GM12878 (cell line): ENCODE measurements around the gene ITSN1. TPM values are rescaled to one million over a fixed set of nuclear protein-coding genes. Genes with fewer than 3 reads are reported as not detected.

ENCODE experiments used
- ATAC-seq: fragments of 200-7000 bp; cut with Tn5 transposase; 3 replicates; pipeline ENCODE4 v1.9.1; 2020; ENCODE audit warnings: mild to moderate bottlenecking, moderate library complexity
- BruUV-seq: library from RNA; stranded (reverse); fragments of 400-500 nt; replicated peaks from 2 replicates; lab custom pipeline; 2021; lab: Mats Ljungman, UMichigan
- CTCF ChIA-PET: fragments of 300-600 bp; sonication (Branson Sonifier 250); formaldehyde crosslinking; extraction: SDS; loops from one replicate; lab custom pipeline; 2021; ENCODE audit warnings: inconsistent platforms; lab: Yijun Ruan, JAX
- POLR2A ChIA-PET: fragments of 350-600 bp; formaldehyde crosslinking; extraction: SDS; loops from one replicate; lab custom pipeline; 2021; ENCODE audit warnings: inconsistent platforms; lab: Charles Lee
- RAD21 ChIA-PET: fragments of 300-600 bp; sonication (Branson Sonifier 250); formaldehyde crosslinking; loops from one replicate; lab custom pipeline; 2023; ENCODE audit warnings: antibody characterized with exemption; ENCODE audit not compliant: unreplicated experiment; lab: Charles Lee
- SMC1A ChIA-PET: fragments of 300-600 bp; sonication (Branson Sonifier 250); formaldehyde crosslinking; loops from one replicate; lab custom pipeline; 2023; ENCODE audit not compliant: unreplicated experiment, uncharacterized antibody; lab: Charles Lee
- DNase-seq: peaks from one replicate; pipeline ENCODE4 v3.0.0-alpha.2; 2011; ENCODE audit warnings: low read depth, low spot score
- FAIRE-seq: peaks from 3 replicates; lab custom pipeline; 2011; peaks lifted over from hg19 to GRCh38; lab: Jason Lieb, UNC
- H2AFZ ChIP-seq: 2 replicates; pipeline ENCODE4 v1.6.0; 2011; ENCODE audit warnings: low read depth, low read length, control low read depth; ENCODE audit not compliant: control insufficient read depth
- H3K27ac ChIP-seq: 2 replicates; pipeline ENCODE4 v1.5.1; 2011; ENCODE audit warnings: control low read depth; ENCODE audit not compliant: control insufficient read depth, insufficient read depth
- H3K27me3 ChIP-seq, 2 experiments: replicated peaks in 1 of 2; 2 replicates each; pipeline versions ENCODE4 v1.6.0 to v1.6.1; 2011; ENCODE audit warnings: low read length in 1 of 2; ENCODE audit not compliant: control insufficient read depth in 2 of 2, insufficient read depth in 2 of 2
- H3K36me3 ChIP-seq, 2 experiments: 2 replicates each; pipeline ENCODE4 v1.5.1; 2011; ENCODE audit warnings: low read length in 1 of 2; ENCODE audit not compliant: control insufficient read depth in 2 of 2, insufficient read depth in 2 of 2
- H3K4me1 ChIP-seq: 2 replicates; pipeline ENCODE4 v1.6.1; 2011; ENCODE audit warnings: mild to moderate bottlenecking, low read length, moderate library complexity, mixed read lengths; ENCODE audit not compliant: control insufficient read depth, insufficient read depth
- H3K4me2 ChIP-seq: 2 replicates; pipeline ENCODE4 v1.6.0; 2011; ENCODE audit warnings: control low read depth; ENCODE audit not compliant: control insufficient read depth, insufficient read depth
- H3K4me3 ChIP-seq: fragments of 200-600 bp; sonication (generic); 2 replicates; pipeline ENCODE4 v1.5.1; 2016
- H3K79me2 ChIP-seq: 2 replicates; pipeline ENCODE4 v1.6.0; 2011; ENCODE audit warnings: low read length; ENCODE audit not compliant: control insufficient read depth, insufficient read depth
- H3K9ac ChIP-seq: 2 replicates; pipeline ENCODE4 v1.8.0; 2011; ENCODE audit warnings: low read length, control low read depth, mixed read lengths; ENCODE audit not compliant: control insufficient read depth, insufficient read depth
- H3K9me3 ChIP-seq: replicated peaks from 3 replicates; pipeline ENCODE4 v1.5.1; 2011; ENCODE audit warnings: mild to moderate bottlenecking, low read length; ENCODE audit not compliant: control insufficient read depth, insufficient read depth
- H4K20me1 ChIP-seq: 2 replicates; pipeline ENCODE4 v1.6.0; 2011; ENCODE audit not compliant: control insufficient read depth, insufficient read depth
- BCL3 ChIP-seq: IDR thresholded peaks from 2 replicates; pipeline ENCODE4 v1.6.1; 2011; ENCODE audit warnings: borderline replicate concordance, low read depth, mild to moderate bottlenecking, moderate library complexity, low read length; ENCODE audit not compliant: insufficient read depth, poor library complexity, severe bottlenecking
- STAT3 ChIP-seq: IDR thresholded peaks from 2 replicates; pipeline ENCODE4 v1.6.1; 2011; ENCODE audit warnings: low read depth, low read length, improper control_type of control experiment
- WRNIP1 ChIP-seq: IDR thresholded peaks from 2 replicates; pipeline ENCODE4 v1.6.1; 2011; ENCODE audit warnings: low read depth, low read length, improper control_type of control experiment, borderline replicate concordance
- ZBTB4 ChIP-seq: fragments of 450-650 bp; formaldehyde crosslinking; IDR thresholded peaks from 2 replicates; pipeline ENCODE4 v1.4.0; 2022; ENCODE audit warnings: mild to moderate bottlenecking, moderate library complexity
- WGBS: methylation state at CpG from one replicate; pipeline ENCODE4 v1.1.6; 2016; ENCODE audit warnings: low lambda C conversion rate; ENCODE audit not compliant: insufficient replicate concordance, insufficient coverage; ENCODE audit errors: missing lambda C conversion rate; 5-methylcytosine and 5-hydroxymethylcytosine counted together
- in situ Hi-C: fragments of 300-500 bp; cut with MboI; formaldehyde crosslinking; loops from 9 replicates; pipeline ENCODE4 v1.14.3; 2018; ENCODE audit warnings: mixed read lengths
- intact Hi-C: fragments of 100-400 bp; cut with micrococcal nuclease; formaldehyde crosslinking; loops from one replicate; pipeline ENCODE4 v1.14.2; 2022; ENCODE audit not compliant: unreplicated experiment
- polyA plus RNA-seq, 11 experiments: library from polyadenylated mRNA; depleted of rRNA in 4 of 11; unstranded in 6 of 11; stranded (reverse) in 5 of 11; fragments of >200 nt; fragmentation: Nextera tagmentation in 4 of 11; fragmentation: Illumina TruSeq in 1 of 11; extraction: Ambion mirVana in 4 of 11; extraction: Trizol in 1 of 11; gene quantifications; 1 replicate in 1 of 11; 2 replicates in 10 of 11; pipeline versions ENCODE4 v1.2.1 to v1.2.3, GENCODE V29; 2011 to 2016; ENCODE audit warnings: inconsistent platforms in 2 of 11, missing spikeins in 2 of 11, low read depth in 1 of 11
- total RNA-seq, 4 experiments: library from RNA; depleted of rRNA in 3 of 4; stranded (reverse); fragments of >200 nt in 3 of 4; fragmentation: Illumina TruSeq in 1 of 4; extraction: Trizol in 1 of 4; gene quantifications; 2 replicates each; pipeline versions ENCODE4 v1.2.1 to v1.2.3, GENCODE V29; 2013 to 2021
- TF ChIP-seq, protein P1 (sequence below): IDR thresholded peaks from 2 replicates; pipeline ENCODE4 v1.6.1; 2011; ENCODE audit warnings: low read depth, mild to moderate bottlenecking, low read length, moderate library complexity, borderline replicate concordance; ENCODE audit errors: extremely low read depth

The ITSN1 gene
- total and polyA plus RNA-seq, 10 of the 15 experiments (the other 5 are each of a cell fraction or from before 2014, with no cell fraction given) = 0.89 to 10.6 (median 4.8) TPM

DNA sequence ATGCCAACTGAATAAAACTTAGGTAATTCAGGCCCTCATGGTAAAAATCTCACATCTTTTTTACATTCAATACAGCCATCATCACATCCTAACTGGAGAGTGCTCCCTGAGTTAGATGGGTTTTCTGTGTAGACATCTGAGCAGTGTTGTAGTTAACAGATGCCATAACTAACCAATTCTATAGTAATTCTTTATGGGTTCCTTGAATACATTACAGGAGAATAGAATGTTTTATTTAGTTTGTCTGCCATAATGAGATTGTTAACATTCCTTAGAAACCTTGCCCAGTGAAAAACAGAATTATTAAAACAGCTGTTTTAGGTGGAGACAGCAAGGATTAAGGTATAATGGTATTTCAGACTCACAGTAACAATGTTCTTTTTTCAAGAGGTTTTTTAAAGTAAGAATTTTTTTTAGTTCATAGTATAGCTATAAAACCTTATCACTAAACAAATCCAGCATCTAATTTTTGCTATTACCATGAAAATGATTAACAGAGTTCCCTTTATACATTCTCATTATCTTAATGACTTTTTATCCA is 178.0 kb downstream of the ITSN1 start (continued):
- TF ChIP-seq BCL3 (no peak), ZBTB4 (CRISPR knock-in tag) (no peak)

DNA sequence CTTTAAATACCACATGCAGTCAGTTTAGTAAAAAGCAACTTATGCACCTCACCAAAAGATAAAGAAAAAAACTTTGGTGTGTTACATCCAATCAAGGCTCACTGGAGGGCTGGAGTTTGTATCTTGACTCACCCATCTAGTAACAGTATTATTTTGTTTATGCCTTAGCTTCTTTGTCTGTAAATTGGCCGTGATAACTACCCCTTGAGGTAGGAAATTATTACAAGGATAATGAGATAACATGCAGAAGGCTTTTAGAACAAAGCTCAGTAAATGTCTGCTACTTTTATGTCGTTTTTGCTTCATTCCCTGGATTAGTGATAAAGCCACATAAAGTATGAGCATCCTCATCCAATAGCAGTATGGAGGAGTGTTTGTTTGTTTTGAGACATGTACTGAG is 178.5 kb downstream of the ITSN1 start:
- DNase-seq (no peak), ATAC-seq (no peak), FAIRE-seq (no peak)
- ChIA-PET RAD21 (no interaction called here), SMC1A (interaction anchor here (1.0 kb wide), 1 partner anchor 28 kb away, joined by 3 read pairs; no protein-coding TSS in a partner anchor), CTCF (no interaction called here)
- intact Hi-C loops = no loop called here
- in situ Hi-C loops = no loop called here
- Histone ChIP-seq H3K79me2 (no peaks in the 10 kb centered on the region), H3K36me3 (no peaks in the 10 kb centered on the region), H3K9ac (no peak overlapping the region), H3K4me3 (no peak overlapping the region), H4K20me1 (no peaks in the 10 kb centered on the region), H3K9me3 (no peaks in the 10 kb centered on the region), H3K4me1 (no peaks in the 10 kb centered on the region), H3K27ac (no peak overlapping the region), H3K4me2 (no peak overlapping the region)
- WGBS = 18% methylated on average over 2 of the region's 2 CpGs
- no TSS peak for BruUV-seq
- TF ChIP-seq WRNIP1 (no peak), STAT3 (no peak)
- TF ChIP-seq, protein P1, sequence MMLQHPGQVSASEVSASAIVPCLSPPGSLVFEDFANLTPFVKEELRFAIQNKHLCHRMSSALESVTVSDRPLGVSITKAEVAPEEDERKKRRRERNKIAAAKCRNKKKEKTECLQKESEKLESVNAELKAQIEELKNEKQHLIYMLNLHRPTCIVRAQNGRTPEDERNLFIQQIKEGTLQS = no peak
- TF ChIP-seq, all 136 proteins: peak for 0
- Histone ChIP-seq H2AFZ (no peak overlapping the region), H3K27me3 (no peaks in the 10 kb centered on the region)
- POLR2A ChIA-PET = no interaction called here
